ENCODE results near the gene SLC4A5.

- TF ChIP-seq MYC (IDR thresholded peaks at IDR 0.05; ENCODE audit: low read depth, low read length) (no peak), CTCF (IDR thresholded peaks at IDR 0.05; ENCODE audit: low read depth, low read length) (no peak)
Observed at GRCh38 chr2:74391209-74391579, 48.0 kb upstream of the SLC4A5 start.

Data from NB4 (cell line).